ENCODE results near the gene TBC1D21. TPM values are rescaled to one million over a fixed set of nuclear protein-coding genes. Genes with fewer than 3 reads are reported as not detected.

The TBC1D21 gene
- polyA plus RNA-seq, 1 donor from 2014 or later, result not detected

Other genes starting within 250 kb of the TBC1D21 start
- 237 and 284 TPM in 2 replicates for gene NPTN, start 240.2 kb upstream of the TBC1D21 start, polyA plus RNA-seq
- gene CD276, start 189.2 kb upstream of the TBC1D21 start, polyA plus RNA-seq, result 70.4 and 99.1 TPM in 2 replicates
- 21.3 and 23.6 TPM in 2 replicates for gene INSYN1, start 120.2 kb upstream of the TBC1D21 start, polyA plus RNA-seq
- 1.9 and 2.1 TPM in 2 replicates for gene LOXL1, start 52.9 kb downstream of the TBC1D21 start, polyA plus RNA-seq
- gene STOML1, start 118.7 kb downstream of the TBC1D21 start, polyA plus RNA-seq, result 49.5 and 59.4 TPM in 2 replicates
- 4.7 and 10.9 TPM in 2 replicates for gene PML, start 121.2 kb downstream of the TBC1D21 start, polyA plus RNA-seq
- 0.50 TPM in 2 replicates for gene GOLGA6A, start 209.0 kb downstream of the TBC1D21 start, polyA plus RNA-seq

Measured in neural cell (in vitro differentiated cells).